Mesendoderm (in vitro differentiated cells): ENCODE measurements around the gene ALK.
A peak's percentile ranks its signal among the peaks of the same experiment; 100 is the strongest.

ENCODE experiments used
- DNase-seq: peaks from one replicate; pipeline ENCODE4 v3.0.0; 2013
- H2AK5ac ChIP-seq: 2 replicates; pipeline ENCODE4 v1.6.1; 2013; ENCODE audit warnings: low read length, inconsistent platforms
- H2BK120ac ChIP-seq: 2 replicates; pipeline ENCODE4 v1.6.1; 2013; ENCODE audit warnings: low read depth, mild to moderate bottlenecking, low read length, moderate library complexity, mixed read lengths
- H2BK15ac ChIP-seq: replicated peaks from 2 replicates; pipeline ENCODE4 v1.6.1; 2013; ENCODE audit warnings: low read depth, mild to moderate bottlenecking, moderate library complexity
- H2BK5ac ChIP-seq: 2 replicates; pipeline ENCODE4 v1.6.1; 2013; ENCODE audit warnings: low read length, inconsistent platforms
- H3K18ac ChIP-seq: 2 replicates; pipeline ENCODE4 v1.6.1; 2013; ENCODE audit warnings: mild to moderate bottlenecking, low read length, mixed read lengths
- H3K23ac ChIP-seq: one replicate; pipeline ENCODE4 v1.6.1; 2013; ENCODE audit warnings: low read length
- H3K27ac ChIP-seq: 2 replicates; pipeline ENCODE4 v1.5.1; 2013; ENCODE audit warnings: low read depth, mild to moderate bottlenecking, inconsistent platforms, low read length, moderate library complexity
- H3K27me3 ChIP-seq: 2 replicates; pipeline ENCODE4 v1.6.1; 2013; ENCODE audit warnings: low read length, control low read depth, mild to moderate bottlenecking, inconsistent platforms; ENCODE audit not compliant: insufficient read depth, poor library complexity
- H3K36me3 ChIP-seq: 2 replicates; pipeline ENCODE4 v1.6.1; 2013; ENCODE audit warnings: low read length, inconsistent platforms; ENCODE audit not compliant: control insufficient read depth, insufficient read depth
- H3K4ac ChIP-seq: one replicate; pipeline ENCODE4 v1.6.1; 2013; ENCODE audit warnings: low read depth, mild to moderate bottlenecking, low read length, moderate library complexity
- H3K4me1 ChIP-seq: 2 replicates; pipeline ENCODE4 v1.6.1; 2013; ENCODE audit warnings: low read depth, low read length, inconsistent platforms; ENCODE audit not compliant: control insufficient read depth
- H3K4me2 ChIP-seq: 2 replicates; pipeline ENCODE4 v1.6.1; 2013; ENCODE audit warnings: low read length
- H3K4me3 ChIP-seq: 2 replicates; pipeline ENCODE4 v1.5.1; 2013; ENCODE audit warnings: mild to moderate bottlenecking, low read length
- H3K56ac ChIP-seq: one replicate; pipeline ENCODE4 v1.6.1; 2013; ENCODE audit warnings: low read length
- H3K79me1 ChIP-seq: 2 replicates; pipeline ENCODE4 v1.6.1; 2013; ENCODE audit warnings: low read length, inconsistent platforms
- H3K79me2 ChIP-seq: 2 replicates; pipeline ENCODE4 v1.6.1; 2013; ENCODE audit warnings: mild to moderate bottlenecking, low read length; ENCODE audit not compliant: control insufficient read depth, insufficient read depth
- H3K9ac ChIP-seq: 2 replicates; pipeline ENCODE4 v1.6.1; 2013; ENCODE audit warnings: low read length, inconsistent platforms
- H4K5ac ChIP-seq: one replicate; pipeline ENCODE4 v1.6.1; 2013; ENCODE audit warnings: low read length
- H4K8ac ChIP-seq: one replicate; pipeline ENCODE4 v1.6.1; 2013; ENCODE audit warnings: low read depth, mild to moderate bottlenecking, control low read depth, low read length, moderate library complexity
- WGBS: extraction: QIAGEN DNeasy Blood & Tissue Kit; methylation state at CpG from one replicate; pipeline ENCODE4 v1.1.7; 2013; ENCODE audit warnings: low lambda C conversion rate, missing lambda C conversion rate; ENCODE audit not compliant: insufficient coverage; ENCODE audit errors: extremely low coverage; 5-methylcytosine and 5-hydroxymethylcytosine counted together

ALK gene

DNA sequence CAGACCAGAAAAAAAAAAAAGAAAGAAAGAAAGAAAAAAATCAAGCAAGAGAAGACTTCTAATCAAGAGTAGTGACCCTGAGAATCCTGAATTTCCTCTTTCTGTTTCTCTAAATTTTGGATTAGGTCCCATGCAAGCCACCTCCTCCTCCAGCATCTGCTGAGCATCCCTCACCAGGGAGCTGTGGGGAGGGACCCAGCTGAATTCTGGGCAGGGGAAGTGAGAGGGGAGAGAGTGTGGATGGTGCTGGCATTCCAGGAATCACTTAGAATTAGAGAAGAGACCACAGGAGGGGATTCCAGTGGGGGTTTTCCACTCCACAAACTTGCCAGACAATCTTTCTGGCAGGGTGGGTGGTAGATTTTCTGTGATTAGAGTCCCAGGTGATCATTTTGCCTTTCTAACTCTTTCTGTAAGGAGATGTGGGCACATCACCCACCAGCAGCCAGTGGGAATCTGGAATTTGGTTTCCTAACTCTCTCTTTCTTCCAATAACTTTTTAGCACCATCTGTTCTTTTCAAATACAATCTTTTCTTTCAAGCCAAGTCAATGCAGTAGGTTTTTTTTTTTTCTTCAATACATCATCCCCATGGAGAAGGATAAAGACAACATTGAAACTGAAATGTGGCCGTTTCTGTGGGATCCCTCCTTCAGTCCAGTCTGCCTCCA, 526.9 kb downstream of the ALK start:
- no peaks in the 10 kb centered on the region for H3K27me3 ChIP-seq
- H3K4me1 ChIP-seq: peaks cover 7% of the 10 kb centered on the region
- no peak overlapping the region for H3K9ac ChIP-seq
- no peak overlapping the region for H2BK120ac ChIP-seq
- no peak overlapping the region for H2AK5ac ChIP-seq
- H2BK15ac ChIP-seq: no peak overlapping the region
- no peak overlapping the region for H3K4ac ChIP-seq
- no peak overlapping the region for H3K18ac ChIP-seq
- no CpG with 5 or more reads among the region's 1 CpG for WGBS
- H3K79me2 ChIP-seq: no peaks in the 10 kb centered on the region
- peak overlapping the region; percentile 30 for H3K27ac ChIP-seq
- H3K23ac ChIP-seq: no peak overlapping the region
- H4K5ac ChIP-seq: no peak overlapping the region
- H3K56ac ChIP-seq: no peak overlapping the region
- H3K79me1 ChIP-seq: no peaks in the 10 kb centered on the region
- H2BK5ac ChIP-seq: no peak overlapping the region
- no peak overlapping the region for H3K4me2 ChIP-seq
- DNase-seq: peak; percentile 73
- H3K4me3 ChIP-seq: no peak overlapping the region
- H3K36me3 ChIP-seq: no peaks in the 10 kb centered on the region
- H4K8ac ChIP-seq: no peak overlapping the region

DNA sequence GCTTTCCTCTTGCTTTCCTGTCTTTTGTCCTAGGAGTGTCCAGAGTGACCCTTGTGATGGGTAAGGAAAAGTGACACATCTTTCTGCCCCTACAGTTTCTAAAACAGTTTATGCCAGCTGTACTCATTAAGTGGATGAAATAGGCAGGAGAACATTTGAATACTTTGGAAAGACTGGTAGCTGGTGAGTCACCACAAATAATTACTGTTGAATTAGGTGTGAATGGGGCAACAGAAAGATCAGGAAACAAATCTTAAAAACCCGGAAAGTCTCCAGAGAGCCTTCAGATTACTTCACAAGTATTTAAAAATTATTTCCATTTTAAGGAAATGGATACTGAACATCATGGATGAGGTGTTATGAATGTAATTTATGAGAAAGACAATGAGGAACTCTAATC, 527.7 kb downstream of the ALK start:
- Histone ChIP-seq H2BK15ac (no peak overlapping the region), H3K4me1 (peaks cover 7% of the 10 kb centered on the region), H3K56ac (no peak overlapping the region), H2BK5ac (no peak overlapping the region), H2AK5ac (no peak overlapping the region), H2BK120ac (no peak overlapping the region), H3K23ac (no peak overlapping the region), H3K27me3 (no peaks in the 10 kb centered on the region), H3K4ac (no peak overlapping the region), H4K8ac (no peak overlapping the region), H4K5ac (no peak overlapping the region), H3K18ac (no peak overlapping the region), H3K4me3 (no peak overlapping the region), H3K79me2 (no peaks in the 10 kb centered on the region), H3K36me3 (no peaks in the 10 kb centered on the region), H3K4me2 (no peak overlapping the region), H3K27ac (no peak overlapping the region), H3K79me1 (no peaks in the 10 kb centered on the region), H3K9ac (no peak overlapping the region)
- DNase-seq: peak; percentile 42
- WGBS: no CpG with 5 or more reads among the region's 1 CpG

DNA sequence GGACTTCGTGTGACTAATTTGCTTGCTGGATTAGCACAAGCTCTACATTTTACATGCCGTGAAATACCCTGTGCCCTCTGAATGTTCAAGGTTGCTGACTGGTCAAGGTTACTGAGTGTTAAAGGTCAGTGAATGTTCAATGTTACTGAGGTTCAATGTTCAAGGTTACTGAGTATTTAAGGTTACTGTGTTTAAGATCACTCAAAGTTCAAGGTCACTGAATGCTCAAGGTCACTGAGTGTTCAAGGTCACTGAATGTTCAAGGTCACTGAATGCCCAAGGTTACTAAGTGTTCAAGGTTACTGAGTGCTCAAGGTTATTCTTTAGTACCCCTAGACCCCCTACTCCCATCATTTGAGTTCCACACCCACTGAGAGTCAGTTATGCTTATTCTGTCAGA, 528.6 kb downstream of the ALK start:
- Histone ChIP-seq H2BK5ac (no peak overlapping the region), H3K18ac (peak overlapping the region; percentile 71), H3K27ac (no peak overlapping the region), H3K4me2 (no peak overlapping the region), H3K27me3 (no peaks in the 10 kb centered on the region), H2BK120ac (no peak overlapping the region), H3K79me1 (no peaks in the 10 kb centered on the region), H3K23ac (no peak overlapping the region), H3K4me1 (peaks cover 3% of the 10 kb centered on the region), H2BK15ac (no peak overlapping the region), H3K4ac (no peak overlapping the region), H3K56ac (no peak overlapping the region), H3K36me3 (no peaks in the 10 kb centered on the region), H4K8ac (no peak overlapping the region), H3K79me2 (no peaks in the 10 kb centered on the region), H4K5ac (no peak overlapping the region), H2AK5ac (no peak overlapping the region), H3K4me3 (no peak overlapping the region), H3K9ac (no peak overlapping the region)
- DNase-seq: no peak
- no CpG with 5 or more reads among the region's 2 CpGs for WGBS

DNA sequence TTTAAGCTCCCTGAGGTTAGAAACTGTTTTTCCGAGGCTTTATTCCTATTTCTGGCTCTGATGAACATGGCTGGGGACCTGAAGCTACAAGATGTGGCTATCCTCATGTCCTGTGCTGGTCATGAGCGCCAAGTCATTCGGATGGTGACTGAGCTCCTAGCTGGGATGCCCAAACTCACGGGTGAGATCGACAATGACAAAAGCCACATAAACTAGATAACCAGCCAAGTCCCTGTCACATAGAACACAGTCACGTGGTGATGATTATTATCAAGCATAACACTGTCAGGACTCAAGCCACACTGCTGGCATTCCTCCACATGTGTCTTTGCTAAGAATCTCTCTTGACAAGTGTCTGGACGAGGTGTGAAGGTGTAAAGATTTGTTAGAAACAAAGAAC, 531.2 kb downstream of the ALK start:
- no CpG with 5 or more reads among the region's 7 CpGs for WGBS
- Histone ChIP-seq H4K8ac (no peak overlapping the region), H3K4me1 (peaks cover 2% of the 10 kb centered on the region), H3K9ac (no peak overlapping the region), H3K36me3 (no peaks in the 10 kb centered on the region), H3K79me2 (no peaks in the 10 kb centered on the region), H2AK5ac (no peak overlapping the region), H3K23ac (no peak overlapping the region), H2BK15ac (no peak overlapping the region), H3K18ac (no peak overlapping the region), H3K27me3 (no peaks in the 10 kb centered on the region), H4K5ac (no peak overlapping the region), H2BK120ac (no peak overlapping the region), H3K56ac (no peak overlapping the region), H2BK5ac (no peak overlapping the region), H3K4ac (no peak overlapping the region), H3K27ac (no peak overlapping the region), H3K4me3 (no peak overlapping the region), H3K4me2 (no peak overlapping the region), H3K79me1 (no peaks in the 10 kb centered on the region)
- DNase-seq: peak; percentile 50

DNA sequence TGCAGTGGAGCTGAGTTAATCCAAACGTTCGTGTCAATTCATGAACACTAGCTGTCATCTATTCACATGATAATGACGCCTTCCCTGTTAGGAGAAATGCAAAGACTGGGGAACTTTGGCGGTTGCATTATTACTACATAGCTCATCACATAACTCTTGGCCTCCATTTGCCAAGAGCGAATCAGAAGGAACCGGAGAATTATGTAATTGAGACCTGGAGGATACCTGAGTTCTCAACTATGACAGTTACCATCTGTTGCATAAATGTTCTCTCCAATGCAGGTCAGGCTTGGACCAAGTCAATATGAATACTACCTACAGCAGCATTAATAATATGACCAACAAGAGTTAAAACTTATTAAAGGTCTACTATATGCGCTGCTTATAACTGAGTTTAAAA, 531.7 kb downstream of the ALK start:
- Histone ChIP-seq H3K4me3 (no peak overlapping the region), H3K56ac (no peak overlapping the region), H3K4me1 (peaks cover 2% of the 10 kb centered on the region), H2BK15ac (no peak overlapping the region), H3K9ac (no peak overlapping the region), H3K4me2 (no peak overlapping the region), H3K79me2 (no peaks in the 10 kb centered on the region), H2BK120ac (no peak overlapping the region), H2BK5ac (no peak overlapping the region), H2AK5ac (no peak overlapping the region), H4K8ac (no peak overlapping the region), H3K23ac (no peak overlapping the region), H3K4ac (no peak overlapping the region), H3K36me3 (no peaks in the 10 kb centered on the region), H3K79me1 (no peaks in the 10 kb centered on the region), H4K5ac (no peak overlapping the region), H3K18ac (no peak overlapping the region), H3K27me3 (no peaks in the 10 kb centered on the region), H3K27ac (no peak overlapping the region)
- no CpG with 5 or more reads among the region's 7 CpGs for WGBS
- no peak for DNase-seq

DNA sequence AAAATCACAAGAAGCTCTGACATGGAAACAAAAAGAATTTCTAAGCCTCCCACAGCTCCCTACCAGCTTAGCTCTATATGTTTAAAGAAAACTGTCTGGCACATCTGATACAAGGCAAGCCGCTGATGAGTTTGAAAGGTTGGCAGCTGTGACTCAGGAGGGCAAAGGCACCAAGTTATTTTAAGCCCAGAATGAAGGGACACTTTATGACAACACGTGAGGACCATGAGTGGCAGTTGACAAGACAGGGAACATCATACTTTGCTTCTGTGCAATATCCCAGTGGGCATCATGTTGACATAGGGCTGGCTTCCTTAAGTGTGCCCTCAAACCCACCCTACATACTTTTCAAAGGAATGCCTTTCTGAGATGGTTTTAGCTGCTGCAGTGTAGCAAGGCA, 533.3 kb downstream of the ALK start:
- no peak for DNase-seq

More for the DNA sequence above, 533.3 kb downstream of the ALK start:
- Histone ChIP-seq H4K8ac (no peak overlapping the region), H3K79me2 (no peaks in the 10 kb centered on the region), H2BK15ac (no peak overlapping the region), H3K79me1 (no peaks in the 10 kb centered on the region), H3K9ac (no peak overlapping the region), H3K27me3 (no peaks in the 10 kb centered on the region), H3K36me3 (no peaks in the 10 kb centered on the region), H3K4me3 (no peak overlapping the region), H3K18ac (no peak overlapping the region), H3K56ac (no peak overlapping the region), H3K23ac (no peak overlapping the region), H2AK5ac (no peak overlapping the region), H4K5ac (no peak overlapping the region), H3K4me1 (no peaks in the 10 kb centered on the region), H3K4me2 (no peak overlapping the region), H2BK5ac (no peak overlapping the region), H3K27ac (no peak overlapping the region), H3K4ac (no peak overlapping the region), H2BK120ac (no peak overlapping the region)
- no CpG with 5 or more reads among the region's 2 CpGs for WGBS
